ENCODE results near the gene DNMT3A. TPM values are rescaled to one million over a fixed set of nuclear protein-coding genes. Genes with fewer than 3 reads are reported as not detected.

DNMT3A gene
- total RNA-seq, 1 experiment from 2014 or later = 215 TPM

- H3K27me3 Mint-ChIP-seq (ENCODE audit: low read depth) = peaks cover 3% of the 10 kb centered on the region
- no peaks in the 10 kb centered on the region for H3K23me2 ChIP-seq (ENCODE audit: insufficient read length, low read depth, low read length, poor library complexity, severe bottlenecking)
- DNase-seq = no peak
- H2BK120ac ChIP-seq (ENCODE audit: low read depth, low read length, poor library complexity, severe bottlenecking) = no peak overlapping the region
- H3K79me2 ChIP-seq (ENCODE audit: insufficient read depth, low read length) = no peaks in the 10 kb centered on the region
- H3K4me1 ChIP-seq (ENCODE audit: insufficient read depth, low read length) = no peaks in the 10 kb centered on the region; the same call in 1 of the 2 replicates
- H3K27ac ChIP-seq (ENCODE audit: insufficient read length, low read depth, low read length) = no peak overlapping the region
- H2AK5ac ChIP-seq (ENCODE audit: insufficient read length, low read length) = no peak overlapping the region
- H3K4me3 Mint-ChIP-seq = no peak overlapping the region
- no peak overlapping the region for H3K56ac ChIP-seq (ENCODE audit: insufficient read length, low read depth, low read length)
- H2BK5ac ChIP-seq (ENCODE audit: insufficient read length, low read length) = no peak overlapping the region
- no peaks in the 10 kb centered on the region for H3K9me3 ChIP-seq (ENCODE audit: control insufficient read depth, low read depth, low read length)
- peaks cover 13 to 16% of the 10 kb centered on the region in 2 experiments; a peak in 4 of 5 replicates for H3K9me3 Mint-ChIP-seq
- no peak overlapping the region for H3K4ac ChIP-seq (ENCODE audit: low read depth, low read length)
- H3K18ac ChIP-seq (ENCODE audit: insufficient read length, low read depth, low read length) = no peak overlapping the region
- peaks cover 8 to 29% (median 17%) of the 10 kb centered on the region in 3 experiments; a peak in 6 of 7 replicates for H3K36me3 Mint-ChIP-seq (ENCODE audit: insufficient read depth in 1 of 3, low read depth in 3 of 3)
- H4K8ac ChIP-seq (replicated peaks; ENCODE audit: insufficient read length, low read depth, low read length) = no peak overlapping the region
- no peak overlapping the region for H4K91ac ChIP-seq (ENCODE audit: insufficient read length, low read depth, low read length)
- H3K4me2 ChIP-seq (ENCODE audit: insufficient read depth, insufficient read length, low read length) = no peak overlapping the region
- H2BK15ac ChIP-seq (ENCODE audit: low read depth, low read length) = no peak overlapping the region
- H2BK12ac ChIP-seq (ENCODE audit: insufficient read length, low read depth, low read length) = no peak overlapping the region
- H3K23ac ChIP-seq (ENCODE audit: insufficient read length, low read depth, low read length) = no peak overlapping the region
- H4K5ac ChIP-seq (ENCODE audit: insufficient read length, low read depth, low read length) = no peak overlapping the region
- no CpG with 5 or more reads among the region's 8 CpGs for WGBS (ENCODE audit: extremely low coverage, insufficient read length, low lambda C conversion rate)
- no peak overlapping the region for H3K14ac ChIP-seq (ENCODE audit: insufficient read depth, low read length)
- H3K27ac Mint-ChIP-seq = peak overlapping the region in 1 of 3 experiments; percentile 27; a peak in 1 of 7 replicates
- no peaks in the 10 kb centered on the region for H4K20me1 ChIP-seq (ENCODE audit: control insufficient read depth, insufficient read depth, insufficient read length)
- H2AFZ ChIP-seq (ENCODE audit: low read length) = no peak overlapping the region
- no peak for TF ChIP-seq CTCF (conservative IDR thresholded peaks at IDR 0.05)
- no peak overlapping the region for H3K9ac ChIP-seq (ENCODE audit: extremely low read depth, insufficient read length, low read length)
- H3T11ph ChIP-seq (ENCODE audit: low read length) = no peak overlapping the region
- no peaks in the 10 kb centered on the region for H3K27me3 ChIP-seq (ENCODE audit: insufficient read depth, low read length)
- peaks cover 19% of the 10 kb centered on the region in 2 experiments for H3K4me1 Mint-ChIP-seq
- no peak overlapping the region for H2BK20ac ChIP-seq (ENCODE audit: low read depth, low read length, poor library complexity, severe bottlenecking)
- H3K79me1 ChIP-seq (ENCODE audit: insufficient read depth, low read depth, low read length, poor library complexity, severe bottlenecking) = no peaks in the 10 kb centered on the region
Observed at GRCh38 chr2:25323610-25324189, 18.0 kb downstream of the DNMT3A start.

Data from H9 (cell line).